Measurements from ENCODE around the gene ATP8A2. TPM values are rescaled to one million over a fixed set of nuclear protein-coding genes. Genes with fewer than 3 reads are reported as not detected.

Gene ATP8A2
- total and polyA plus RNA-seq, 2 of the 8 experiments (the other 6 are each of a cell fraction or from before 2014, with no cell fraction given) = 2.4 to 8.3 TPM

DNA sequence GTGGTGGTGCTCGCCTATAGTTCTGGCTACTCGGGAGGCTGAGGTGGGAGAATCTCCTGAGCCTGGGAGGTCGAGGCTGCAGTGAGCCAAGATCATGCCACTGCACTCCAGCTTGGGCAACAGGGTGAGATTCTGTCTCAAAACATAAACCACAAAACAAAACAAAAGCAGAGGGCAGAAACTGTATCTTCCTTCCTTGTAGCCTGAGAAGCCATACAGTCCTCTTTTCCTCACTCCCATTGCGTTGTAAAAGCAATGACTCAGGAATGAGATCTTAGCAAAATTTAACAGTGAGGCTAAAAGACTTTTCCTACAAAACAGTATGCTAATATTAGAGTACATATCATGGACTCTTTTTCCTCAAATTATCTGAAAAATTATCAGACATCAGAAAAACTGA is 549.2 kb downstream of the ATP8A2 start:
- H3K4me2 ChIP-seq (ENCODE audit: insufficient read depth in 1 of 2, low read depth in 2 of 2, low read length in 2 of 2) = no peak overlapping the region
- no peaks in the 10 kb centered on the region for H3K36me3 ChIP-seq (ENCODE audit: control insufficient read depth in 2 of 4, insufficient read depth in 4 of 4, low read length in 3 of 4)
- no peak overlapping the region for H2BK12ac ChIP-seq (ENCODE audit: low read depth, low read length)
- H3K79me2 ChIP-seq (ENCODE audit: control insufficient read depth in 1 of 2, insufficient read depth in 2 of 2, low read length in 2 of 2) = no peaks in the 10 kb centered on the region
- ChIA-PET POLR2A (ENCODE audit: partially characterized antibody) (no interaction called here), CTCF (ENCODE audit: partially characterized antibody) (no interaction called here)
- DNase-seq (ENCODE audit: low read depth in 1 of 2, low spot score in 2 of 2) (no peak), FAIRE-seq (no peak)
- no peak overlapping the region for H2BK15ac ChIP-seq (ENCODE audit: low read length)
- H3K9ac ChIP-seq (replicated peaks in 1 of 4; ENCODE audit: extremely low read depth in 1 of 4, low read depth in 3 of 4, low read length in 3 of 4) = no peak overlapping the region
- H4K5ac ChIP-seq (ENCODE audit: insufficient read length, low read depth, low read length) = no peak overlapping the region
- no peak overlapping the region for H3K56ac ChIP-seq (replicated peaks; ENCODE audit: insufficient read length, low read depth, low read length)
- H3K27me3 ChIP-seq (replicated peaks in 1 of 4; ENCODE audit: control insufficient read depth in 3 of 4, extremely low read depth in 1 of 4, insufficient read depth in 3 of 4, low read length in 3 of 4) = peaks cover 0 to 1% (median 0%) of the 10 kb centered on the region in 4 experiments; a peak in 1 of 7 replicates
- H4K91ac ChIP-seq (replicated peaks; ENCODE audit: insufficient read length, low read length) = no peak overlapping the region
- no peaks in the 10 kb centered on the region for H3K9me3 ChIP-seq (ENCODE audit: insufficient read depth in 2 of 2, low read depth in 1 of 2, low read length in 1 of 2)
- no peak overlapping the region for H3K14ac ChIP-seq (ENCODE audit: insufficient read length)
- 96% methylated on average over 4 of the region's 4 CpGs; no CpG with 5 or more reads in 1 of the 2 experiments for WGBS, 2 experiments (ENCODE audit: extremely low coverage in 1 of 2, insufficient coverage in 1 of 2, insufficient read length in 1 of 2, insufficient replicate concordance in 2 of 2, low coverage in 1 of 2, low lambda C conversion rate in 2 of 2, missing lambda C conversion rate in 1 of 2)
- H2BK120ac ChIP-seq (replicated peaks; ENCODE audit: low read depth, low read length) = no peak overlapping the region
- no peak overlapping the region for H2BK20ac ChIP-seq (ENCODE audit: low read length)
- H3K79me1 ChIP-seq (ENCODE audit: low read depth, low read length) = no peaks in the 10 kb centered on the region
- no peak overlapping the region for H3K4me3 ChIP-seq (ENCODE audit: extremely low read depth in 1 of 4, insufficient read depth in 2 of 4, low read depth in 3 of 4, low read length in 4 of 4)
- no peak overlapping the region for H2AK5ac ChIP-seq (ENCODE audit: low read depth, low read length)
- H4K8ac ChIP-seq (ENCODE audit: extremely low read depth, insufficient read depth, low read length) = no peak overlapping the region
- no peak overlapping the region for H3K27ac ChIP-seq (ENCODE audit: low read depth, low read length)
- no peak overlapping the region for H2BK5ac ChIP-seq (ENCODE audit: low read depth, low read length)
- peaks cover 3 to 9% (median 6%) of the 10 kb centered on the region in 4 experiments; a peak in 5 of 7 replicates for H3K4me1 ChIP-seq (replicated peaks in 1 of 4; ENCODE audit: control insufficient read depth in 3 of 4, insufficient read depth in 4 of 4, low read length in 3 of 4)
- H4K20me1 ChIP-seq (replicated peaks in 1 of 2; ENCODE audit: control insufficient read depth in 1 of 2, insufficient read depth in 2 of 2, low read length in 2 of 2) = no peaks in the 10 kb centered on the region
- H3K23ac ChIP-seq (ENCODE audit: insufficient read length) = no peak overlapping the region
- no peaks in the 10 kb centered on the region for H3K23me2 ChIP-seq (ENCODE audit: low read depth, low read length)
- H3K4ac ChIP-seq (replicated peaks; ENCODE audit: insufficient read length, low read depth, low read length) = no peak overlapping the region
- no peak overlapping the region for H2AFZ ChIP-seq (ENCODE audit: low read length)
- H3K18ac ChIP-seq (ENCODE audit: extremely low read depth, low read length) = no peak overlapping the region
- TF ChIP-seq TCF12 (IDR thresholded peaks at IDR 0.05; ENCODE audit: low read depth, low read length) (no peak), SIRT6 (IDR thresholded peaks at IDR 0.05; ENCODE audit: low read length) (no peak), RAD21 (IDR thresholded peaks at IDR 0.05 in 1 of 2, conservative IDR thresholded peaks at IDR 0.05 in 1 of 2; ENCODE audit: low read depth in 2 of 2, low read length in 2 of 2) (no peak), HDAC2 (IDR thresholded peaks at IDR 0.05; ENCODE audit: borderline replicate concordance in 1 of 2, low read depth in 2 of 2, low read length in 2 of 2) (no peak), SP2 (IDR thresholded peaks at IDR 0.05; ENCODE audit: low read length) (no peak), BRCA1 (IDR thresholded peaks at IDR 0.05; ENCODE audit: low read depth, low read length) (no peak), HDAC6 (IDR thresholded peaks at IDR 0.05; ENCODE audit: low read depth, low read length) (no peak), EP300 (IDR thresholded peaks at IDR 0.05; ENCODE audit: borderline replicate concordance in 1 of 2, low read depth in 2 of 2, low read length in 2 of 2) (no peak), KDM5A (IDR thresholded peaks at IDR 0.05; ENCODE audit: low read length) (no peak), JUN (IDR thresholded peaks at IDR 0.05; ENCODE audit: low read depth, low read length) (no peak), FOSL1 (IDR thresholded peaks at IDR 0.05; ENCODE audit: insufficient read depth, low read depth, low read length) (no peak)
- TF ChIP-seq, protein P1, sequence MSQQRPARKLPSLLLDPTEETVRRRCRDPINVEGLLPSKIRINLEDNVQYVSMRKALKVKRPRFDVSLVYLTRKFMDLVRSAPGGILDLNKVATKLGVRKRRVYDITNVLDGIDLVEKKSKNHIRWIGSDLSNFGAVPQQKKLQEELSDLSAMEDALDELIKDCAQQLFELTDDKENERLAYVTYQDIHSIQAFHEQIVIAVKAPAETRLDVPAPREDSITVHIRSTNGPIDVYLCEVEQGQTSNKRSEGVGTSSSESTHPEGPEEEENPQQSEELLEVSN (IDR thresholded peaks at IDR 0.05) = no peak
- TF ChIP-seq, protein P2, sequence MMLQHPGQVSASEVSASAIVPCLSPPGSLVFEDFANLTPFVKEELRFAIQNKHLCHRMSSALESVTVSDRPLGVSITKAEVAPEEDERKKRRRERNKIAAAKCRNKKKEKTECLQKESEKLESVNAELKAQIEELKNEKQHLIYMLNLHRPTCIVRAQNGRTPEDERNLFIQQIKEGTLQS (IDR thresholded peaks at IDR 0.05; ENCODE audit: insufficient read depth, low read depth, low read length) = no peak

Data from H1 (cell line).